PC-3 (cell line): ENCODE measurements around the gene ATXN7L1.

Experiments used
- EZH2 ChIP-seq: fragments of 300-600 bp; sonication (generic); IDR thresholded peaks from one replicate; pipeline ENCODE4 v1.6.1; 2017; ENCODE audit warnings: antibody characterized with exemption, mild to moderate bottlenecking, low read length; ENCODE audit not compliant: unreplicated experiment
- EZH2phosphoT487 ChIP-seq: fragments of 300-600 bp; sonication (generic); IDR thresholded peaks from 2 replicates; pipeline ENCODE4 v1.6.1; 2018; ENCODE audit warnings: mild to moderate bottlenecking, antibody characterized with exemption, low read length, borderline replicate concordance
- TF ChIP-seq, protein P1 (sequence below): fragments of 300-600 bp; sonication (generic); conservative IDR thresholded peaks from 2 replicates; pipeline ENCODE4 v1.5.1; 2017; ENCODE audit warnings: antibody characterized with exemption, low read depth, mild to moderate bottlenecking, low read length

DNA sequence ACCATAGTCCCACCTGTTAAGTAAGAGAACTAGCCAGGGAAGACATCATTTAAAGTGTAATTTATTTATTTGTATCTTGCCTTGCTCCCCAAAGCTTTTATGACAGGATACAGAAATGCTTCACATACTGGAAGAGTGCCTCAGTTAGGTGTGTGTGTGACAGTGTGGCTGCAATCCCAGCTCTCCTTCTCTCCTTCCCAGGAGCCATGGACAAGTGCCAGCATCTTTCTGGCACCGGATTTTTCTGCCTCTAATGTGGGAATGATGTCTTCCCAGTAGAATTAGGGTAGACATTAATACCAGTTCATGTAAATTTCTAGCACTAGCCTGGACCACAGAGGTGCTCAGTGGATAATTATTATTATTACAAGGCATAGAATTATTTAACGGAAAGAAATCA lies 30.3 kb upstream of the ATXN7L1 start:
- TF ChIP-seq, protein P1, sequence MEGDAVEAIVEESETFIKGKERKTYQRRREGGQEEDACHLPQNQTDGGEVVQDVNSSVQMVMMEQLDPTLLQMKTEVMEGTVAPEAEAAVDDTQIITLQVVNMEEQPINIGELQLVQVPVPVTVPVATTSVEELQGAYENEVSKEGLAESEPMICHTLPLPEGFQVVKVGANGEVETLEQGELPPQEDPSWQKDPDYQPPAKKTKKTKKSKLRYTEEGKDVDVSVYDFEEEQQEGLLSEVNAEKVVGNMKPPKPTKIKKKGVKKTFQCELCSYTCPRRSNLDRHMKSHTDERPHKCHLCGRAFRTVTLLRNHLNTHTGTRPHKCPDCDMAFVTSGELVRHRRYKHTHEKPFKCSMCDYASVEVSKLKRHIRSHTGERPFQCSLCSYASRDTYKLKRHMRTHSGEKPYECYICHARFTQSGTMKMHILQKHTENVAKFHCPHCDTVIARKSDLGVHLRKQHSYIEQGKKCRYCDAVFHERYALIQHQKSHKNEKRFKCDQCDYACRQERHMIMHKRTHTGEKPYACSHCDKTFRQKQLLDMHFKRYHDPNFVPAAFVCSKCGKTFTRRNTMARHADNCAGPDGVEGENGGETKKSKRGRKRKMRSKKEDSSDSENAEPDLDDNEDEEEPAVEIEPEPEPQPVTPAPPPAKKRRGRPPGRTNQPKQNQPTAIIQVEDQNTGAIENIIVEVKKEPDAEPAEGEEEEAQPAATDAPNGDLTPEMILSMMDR = no peak
- TF ChIP-seq EZH2phosphoT487 (no peak), EZH2 (no peak)
